Measurements from ENCODE around the gene TLL2. TPM values are rescaled to one million over a fixed set of nuclear protein-coding genes. Genes with fewer than 3 reads are reported as not detected.
A peak's percentile ranks its signal among the peaks of the same experiment; 100 is the strongest.

TLL2 gene
- total and polyA plus RNA-seq, 9 of the 15 experiments (the other 6 are each of a cell fraction or from before 2014, with no cell fraction given) = 0.09 TPM; not detected in 8

GRCh38 chr10:96482815-96483588, 30.7 kb downstream of the TLL2 start (continued):
- TF ChIP-seq MLX (CRISPR knock-in tag; conservative IDR thresholded peaks at IDR 0.05) (no peak), GABPA (tag; conservative IDR thresholded peaks at IDR 0.05; ENCODE audit: low read depth) (no peak), ZNF75A (CRISPR knock-in tag; IDR thresholded peaks at IDR 0.05) (no peak), ZNF830 (CRISPR knock-in tag; IDR thresholded peaks at IDR 0.05) (no peak), ARID1B (IDR thresholded peaks at IDR 0.05) (peak; percentile 82), TEAD4 (IDR thresholded peaks at IDR 0.05; ENCODE audit: low read length) (peak; percentile 83), TEAD4 (CRISPR knock-in tag; IDR thresholded peaks at IDR 0.05; ENCODE audit: borderline replicate concordance) (no peak)

GRCh38 chr10:96478355-96478754, 35.4 kb downstream of the TLL2 start:
- no peak for ATAC-seq
- TF ChIP-seq MTA3 (IDR thresholded peaks at IDR 0.05; ENCODE audit: borderline replicate concordance) (no peak), MEIS2 (IDR thresholded peaks at IDR 0.05; ENCODE audit: partially characterized antibody) (peak; percentile 70), NR2C2 (CRISPR knock-in tag; IDR thresholded peaks at IDR 0.05) (no peak), NR2C2 (tag; IDR thresholded peaks at IDR 0.05) (peak; percentile 25; the same call in 1 of the 2 replicates), SOX6 (IDR thresholded peaks at IDR 0.05) (peak; percentile 39; the same call in 1 of the 2 replicates), ZNF224 (CRISPR knock-in tag; IDR thresholded peaks at IDR 0.05) (no peak), PKNOX1 (IDR thresholded peaks at IDR 0.05) (peak; percentile 20; the same call in 1 of the 2 replicates), ESRRA (IDR thresholded peaks at IDR 0.05; ENCODE audit: borderline replicate concordance, low read depth) (peak; percentile 28; the same call in 1 of the 2 replicates), EZH2 (IDR thresholded peaks at IDR 0.05; ENCODE audit: borderline replicate concordance, low read depth, low read length) (no peak), TCF3 (CRISPR knock-in tag; IDR thresholded peaks at IDR 0.05) (0 out of 2 replicates have a peak, but pooled peaks have one; percentile 8)
- Histone ChIP-seq H3K4me2 (ENCODE audit: insufficient read depth, low read length) (no peak overlapping the region), H3K36me3 (ENCODE audit: control insufficient read depth, insufficient read depth, low read length) (no peaks in the 10 kb centered on the region), H3K4me1 (replicated peaks in 1 of 2; ENCODE audit: control insufficient read depth in 2 of 2, insufficient read depth in 2 of 2, low read length in 2 of 2) (peaks cover 0 to 3% of the 10 kb centered on the region in 2 experiments; a peak in 1 of 5 replicates), H3K4me3 (no peak overlapping the region), H3K79me2 (ENCODE audit: control insufficient read depth, insufficient read depth, low read length) (no peaks in the 10 kb centered on the region), H3K9me1 (ENCODE audit: control insufficient read depth, insufficient read depth, low read length) (no peaks in the 10 kb centered on the region), H3K27me3 (ENCODE audit: control insufficient read depth in 2 of 2, insufficient read depth in 2 of 2, low read length in 2 of 2) (peaks cover 0 to 38% of the 10 kb centered on the region in 2 experiments; a peak in 2 of 5 replicates), H2AFZ (ENCODE audit: low read depth, low read length) (no peak overlapping the region), H3K9ac (ENCODE audit: insufficient read depth in 1 of 2, low read depth in 2 of 2, low read length in 2 of 2) (no peak overlapping the region), H3K9me3 (replicated peaks; ENCODE audit: control insufficient read depth, insufficient read depth, low read depth, low read length) (no peaks in the 10 kb centered on the region), H3K27ac (ENCODE audit: extremely low read depth, low read depth, low read length) (no peak overlapping the region), H4K20me1 (replicated peaks; ENCODE audit: control insufficient read depth, insufficient read depth, low read length) (0 out of 2 replicates have a peak, but pooled peaks cover 3% of the 10 kb centered on the region)
- DNase-seq (ENCODE audit: extremely low read depth in 1 of 4, low spot score in 3 of 4) = no peak
- ChIA-PET CTCF (ENCODE audit: low intra/inter-chr PET ratio) (no interaction called here), POLR2A (no interaction called here)
- in situ Hi-C loops (cut with MboI) (no loop called here), intact Hi-C loops (cut with micrococcal nuclease) (no loop called here)
- no TSS peak for BruUV-seq (replicated peaks)
- no peak for FAIRE-seq
- WGBS (ENCODE audit: insufficient coverage, low coverage, missing lambda C conversion rate) = 3% methylated on average over 9 of the region's 9 CpGs

All from K562 (cell line).